ENCODE measurements around the gene RPS19BP1. TPM values are rescaled to one million over a fixed set of nuclear protein-coding genes. Genes with fewer than 3 reads are reported as not detected.

RPS19BP1 gene
- total and polyA plus RNA-seq, 4 donors, result 30.5 to 96.6 (median 88.3) TPM

- H3K27ac ChIP-seq (ENCODE audit: low read depth, low read length), result no peak overlapping the region
- no peak for DNase-seq (ENCODE audit: low read depth in 4 of 6, low spot score in 6 of 6)
- H3K36me3 ChIP-seq (ENCODE audit: control insufficient read depth, insufficient read depth, low read length), result peaks cover 10% of the 10 kb centered on the region
- no peaks in the 10 kb centered on the region for H3K9me3 ChIP-seq (ENCODE audit: control insufficient read depth, insufficient read depth, low read length)
- no peaks in the 10 kb centered on the region for H3K27me3 ChIP-seq (ENCODE audit: control insufficient read depth, insufficient read depth, low read length)
- no peak overlapping the region for H3K4me3 ChIP-seq (ENCODE audit: low read depth, low read length)
- 65% methylated on average over 1 of the region's 1 CpG for WGBS (ENCODE audit: insufficient coverage)
- H3K4me1 ChIP-seq (ENCODE audit: control insufficient read depth, insufficient read depth, low read length), result no peaks in the 10 kb centered on the region
Measured at GRCh38 chr22:39571538-39571937, 39.0 kb upstream of the RPS19BP1 start.

- Histone ChIP-seq H3K4me3 (ENCODE audit: low read depth, low read length) (no peak within 1 kb of the TSS), H3K36me3 (ENCODE audit: control insufficient read depth, insufficient read depth, low read length) (peaks cover 10% of the 10 kb centered on the region), H3K4me1 (ENCODE audit: control insufficient read depth, insufficient read depth, low read length) (no peaks in the 10 kb centered on the region), H3K27ac (ENCODE audit: low read depth, low read length) (no peak within 1 kb of the TSS), H3K27me3 (ENCODE audit: control insufficient read depth, insufficient read depth, low read length) (no peaks in the 10 kb centered on the region), H3K9me3 (ENCODE audit: control insufficient read depth, insufficient read depth, low read length) (no peaks in the 10 kb centered on the region)
- 82% methylated on average over 12 of the region's 14 CpGs for WGBS (ENCODE audit: insufficient coverage)
- no peak for DNase-seq (ENCODE audit: low read depth in 4 of 6, low spot score in 6 of 6)
Measured at GRCh38 chr22:39570665-39571064, 38.1 kb upstream of the RPS19BP1 start, which contains the start of gene CACNA1I. Gene CACNA1I, plus strand, starts transcription at chr22:39570753. Its CDS starts 0 bp downstream, at chr22:39570753.

- WGBS (ENCODE audit: insufficient coverage), result 86% methylated on average over 1 of the region's 3 CpGs
- H3K27me3 ChIP-seq (ENCODE audit: control insufficient read depth, insufficient read depth, low read length), result no peaks in the 10 kb centered on the region
Measured at GRCh38 chr22:39570226-39570625, 37.7 kb upstream of the RPS19BP1 start.

GRCh38 chr22:39569066-39569465 lies 36.5 kb upstream of the RPS19BP1 start:
- no peaks in the 10 kb centered on the region for H3K27me3 ChIP-seq (ENCODE audit: control insufficient read depth, insufficient read depth, low read length)
- H3K27ac ChIP-seq (ENCODE audit: low read depth, low read length), result no peak overlapping the region
- no peaks in the 10 kb centered on the region for H3K4me1 ChIP-seq (ENCODE audit: control insufficient read depth, insufficient read depth, low read length)
- H3K36me3 ChIP-seq (ENCODE audit: control insufficient read depth, insufficient read depth, low read length), result peaks cover 10% of the 10 kb centered on the region
- no peaks in the 10 kb centered on the region for H3K9me3 ChIP-seq (ENCODE audit: control insufficient read depth, insufficient read depth, low read length)
- no peak overlapping the region for H3K4me3 ChIP-seq (ENCODE audit: low read depth, low read length)
- DNase-seq (ENCODE audit: low read depth in 4 of 6, low spot score in 6 of 6), result no peak
- WGBS (ENCODE audit: insufficient coverage), result 97% methylated on average over 7 of the region's 7 CpGs

More at GRCh38 chr22:39570226-39570625, 37.7 kb upstream of the RPS19BP1 start:
- Histone ChIP-seq H3K36me3 (ENCODE audit: control insufficient read depth, insufficient read depth, low read length) (peaks cover 10% of the 10 kb centered on the region), H3K4me3 (ENCODE audit: low read depth, low read length) (no peak overlapping the region), H3K9me3 (ENCODE audit: control insufficient read depth, insufficient read depth, low read length) (no peaks in the 10 kb centered on the region), H3K27ac (ENCODE audit: low read depth, low read length) (no peak overlapping the region), H3K4me1 (ENCODE audit: control insufficient read depth, insufficient read depth, low read length) (no peaks in the 10 kb centered on the region)
- DNase-seq (ENCODE audit: low read depth in 4 of 6, low spot score in 6 of 6), result no peak

GRCh38 chr22:39568278-39568981 lies 35.9 kb upstream of the RPS19BP1 start:
- H3K4me1 ChIP-seq (ENCODE audit: control insufficient read depth, insufficient read depth, low read length), result no peaks in the 10 kb centered on the region
- WGBS (ENCODE audit: insufficient coverage), result 81% methylated on average over 17 of the region's 19 CpGs
- H3K36me3 ChIP-seq (ENCODE audit: control insufficient read depth, insufficient read depth, low read length), result peaks cover 7% of the 10 kb centered on the region
- no peak for DNase-seq (ENCODE audit: low read depth in 4 of 6, low spot score in 6 of 6)
- H3K27ac ChIP-seq (ENCODE audit: low read depth, low read length), result no peak overlapping the region
- no peak overlapping the region for H3K4me3 ChIP-seq (ENCODE audit: low read depth, low read length)
- H3K9me3 ChIP-seq (ENCODE audit: control insufficient read depth, insufficient read depth, low read length), result no peaks in the 10 kb centered on the region
- no peaks in the 10 kb centered on the region for H3K27me3 ChIP-seq (ENCODE audit: control insufficient read depth, insufficient read depth, low read length)

GRCh38 chr22:39567135-39567946 lies 34.8 kb upstream of the RPS19BP1 start:
- WGBS (ENCODE audit: insufficient coverage), result 78% methylated on average over 13 of the region's 14 CpGs
- Histone ChIP-seq H3K4me1 (ENCODE audit: control insufficient read depth, insufficient read depth, low read length) (peaks cover 4% of the 10 kb centered on the region), H3K27me3 (ENCODE audit: control insufficient read depth, insufficient read depth, low read length) (no peaks in the 10 kb centered on the region), H3K9me3 (ENCODE audit: control insufficient read depth, insufficient read depth, low read length) (no peaks in the 10 kb centered on the region), H3K4me3 (ENCODE audit: low read depth, low read length) (no peak overlapping the region), H3K36me3 (ENCODE audit: control insufficient read depth, insufficient read depth, low read length) (peaks cover 7% of the 10 kb centered on the region), H3K27ac (ENCODE audit: low read depth, low read length) (no peak overlapping the region)
- DNase-seq (ENCODE audit: low read depth in 4 of 6, low spot score in 6 of 6), result no peak

GRCh38 chr22:39565414-39565944 lies 32.9 kb upstream of the RPS19BP1 start:
- H3K4me1 ChIP-seq (ENCODE audit: control insufficient read depth, insufficient read depth, low read length), result peaks cover 7% of the 10 kb centered on the region
- no peak overlapping the region for H3K4me3 ChIP-seq (ENCODE audit: low read depth, low read length)
- no peaks in the 10 kb centered on the region for H3K9me3 ChIP-seq (ENCODE audit: control insufficient read depth, insufficient read depth, low read length)
- 95% methylated on average over 5 of the region's 5 CpGs for WGBS (ENCODE audit: insufficient coverage)
- H3K27ac ChIP-seq (ENCODE audit: low read depth, low read length), result no peak overlapping the region
- H3K27me3 ChIP-seq (ENCODE audit: control insufficient read depth, insufficient read depth, low read length), result no peaks in the 10 kb centered on the region
- DNase-seq (ENCODE audit: low read depth in 4 of 6, low spot score in 6 of 6), result no peak
- H3K36me3 ChIP-seq (ENCODE audit: control insufficient read depth, insufficient read depth, low read length), result no peaks in the 10 kb centered on the region

GRCh38 chr22:39563571-39564428 lies 31.3 kb upstream of the RPS19BP1 start:
- Histone ChIP-seq H3K36me3 (ENCODE audit: control insufficient read depth, insufficient read depth, low read length) (no peaks in the 10 kb centered on the region), H3K27ac (ENCODE audit: low read depth, low read length) (no peak overlapping the region), H3K4me3 (ENCODE audit: low read depth, low read length) (no peak overlapping the region), H3K9me3 (ENCODE audit: control insufficient read depth, insufficient read depth, low read length) (no peaks in the 10 kb centered on the region), H3K27me3 (ENCODE audit: control insufficient read depth, insufficient read depth, low read length) (no peaks in the 10 kb centered on the region), H3K4me1 (ENCODE audit: control insufficient read depth, insufficient read depth, low read length) (peaks cover 17% of the 10 kb centered on the region)
- 85% methylated on average over 7 of the region's 7 CpGs for WGBS (ENCODE audit: insufficient coverage)
- no peak for DNase-seq (ENCODE audit: low read depth in 4 of 6, low spot score in 6 of 6)

GRCh38 chr22:39562839-39563489 lies 30.4 kb upstream of the RPS19BP1 start:
- no peak overlapping the region for H3K27ac ChIP-seq (ENCODE audit: low read depth, low read length)
- no peaks in the 10 kb centered on the region for H3K36me3 ChIP-seq (ENCODE audit: control insufficient read depth, insufficient read depth, low read length)
- no peaks in the 10 kb centered on the region for H3K9me3 ChIP-seq (ENCODE audit: control insufficient read depth, insufficient read depth, low read length)
- no peak overlapping the region for H3K4me3 ChIP-seq (ENCODE audit: low read depth, low read length)
- no peak for DNase-seq (ENCODE audit: low read depth in 4 of 6, low spot score in 6 of 6)
- H3K4me1 ChIP-seq (ENCODE audit: control insufficient read depth, insufficient read depth, low read length), result peaks cover 25% of the 10 kb centered on the region
- peaks cover 7% of the 10 kb centered on the region for H3K27me3 ChIP-seq (ENCODE audit: control insufficient read depth, insufficient read depth, low read length)
- 69% methylated on average over 9 of the region's 9 CpGs for WGBS (ENCODE audit: insufficient coverage)
